Lower leg skin (tissue), 4 donors: ENCODE measurements around the gene LHFPL5. TPM values are rescaled to one million over a fixed set of nuclear protein-coding genes. Genes with fewer than 3 reads are reported as not detected.

ENCODE experiments used
- DNase-seq, 2 donors: peaks; one replicate each; pipeline ENCODE4 v3.0.0-alpha.2; 2019; ENCODE audit warnings: low spot score in 2 of 2
- H3K4me3 ChIP-seq: fragments of 200-600 bp; sonication (generic); 2 replicates; pipeline ENCODE4 v1.5.1; 2017; ENCODE audit warnings: mild to moderate bottlenecking, low read depth; ENCODE audit not compliant: poor library complexity, severe bottlenecking
- POLR2A ChIP-seq, 2 donors: fragments of 450-650 bp; IDR thresholded peaks; one replicate each; pipeline ENCODE4 v1.6.1; 2016 to 2017; ENCODE audit warnings: antibody characterized with exemption in 2 of 2, mild to moderate bottlenecking in 1 of 2, moderate library complexity in 1 of 2
- WGBS, 2 donors: methylation state at CpG; one replicate each; pipeline ENCODE4 v1.1.5; 2018; 5-methylcytosine and 5-hydroxymethylcytosine counted together
- intact Hi-C: fragments of 100-400 bp; cut with DNase I; formaldehyde crosslinking; loops from one replicate; pipeline ENCODE4 v1.15.0; 2023; ENCODE audit warnings: low total_unique reads
- total RNA-seq, 4 donors: library from RNA; depleted of rRNA; stranded (reverse); fragments of >200 nt; gene quantifications; one replicate each; pipeline ENCODE4 v1.1.0, GENCODE V29; 2016
- TF ChIP-seq, protein P1 (sequence below), 3 donors: fragments of 450-650 bp; IDR thresholded peaks; one replicate each; pipeline ENCODE4 v1.5.1; 2016; ENCODE audit warnings: antibody characterized with exemption in 3 of 3, mild to moderate bottlenecking in 3 of 3, moderate library complexity in 2 of 3

Gene LHFPL5
- total RNA-seq, 4 donors from 2014 or later, result not detected

- TF ChIP-seq, protein P1, sequence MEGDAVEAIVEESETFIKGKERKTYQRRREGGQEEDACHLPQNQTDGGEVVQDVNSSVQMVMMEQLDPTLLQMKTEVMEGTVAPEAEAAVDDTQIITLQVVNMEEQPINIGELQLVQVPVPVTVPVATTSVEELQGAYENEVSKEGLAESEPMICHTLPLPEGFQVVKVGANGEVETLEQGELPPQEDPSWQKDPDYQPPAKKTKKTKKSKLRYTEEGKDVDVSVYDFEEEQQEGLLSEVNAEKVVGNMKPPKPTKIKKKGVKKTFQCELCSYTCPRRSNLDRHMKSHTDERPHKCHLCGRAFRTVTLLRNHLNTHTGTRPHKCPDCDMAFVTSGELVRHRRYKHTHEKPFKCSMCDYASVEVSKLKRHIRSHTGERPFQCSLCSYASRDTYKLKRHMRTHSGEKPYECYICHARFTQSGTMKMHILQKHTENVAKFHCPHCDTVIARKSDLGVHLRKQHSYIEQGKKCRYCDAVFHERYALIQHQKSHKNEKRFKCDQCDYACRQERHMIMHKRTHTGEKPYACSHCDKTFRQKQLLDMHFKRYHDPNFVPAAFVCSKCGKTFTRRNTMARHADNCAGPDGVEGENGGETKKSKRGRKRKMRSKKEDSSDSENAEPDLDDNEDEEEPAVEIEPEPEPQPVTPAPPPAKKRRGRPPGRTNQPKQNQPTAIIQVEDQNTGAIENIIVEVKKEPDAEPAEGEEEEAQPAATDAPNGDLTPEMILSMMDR (IDR thresholded peaks at IDR 0.05), result no peak
- TF ChIP-seq POLR2A (IDR thresholded peaks at IDR 0.05), result no peak
- intact Hi-C loops, result no loop called here
- H3K4me3 ChIP-seq, result no peak overlapping the region
- 83 to 89% methylated on average over 4 of the region's 4 CpGs for WGBS, 2 donors
- DNase-seq, result no peak
Measured at GRCh38 chr6:35859367-35859766, 54.2 kb downstream of the LHFPL5 start.

Other genes starting within 250 kb of the LHFPL5 start
- 100 to 1,000 TPM; 166 to 278 (median 238) TPM for gene FKBP5, start 116.4 kb upstream of the LHFPL5 start, total RNA-seq
- under 1 TPM in 1 of 4 donors, not detected in 3; 0.52 TPM for gene ARMC12, start 68.3 kb upstream of the LHFPL5 start, total RNA-seq
- gene CLPSL2, start 28.8 kb upstream of the LHFPL5 start, total RNA-seq, result not detected
- gene CLPSL1, start 24.3 kb upstream of the LHFPL5 start, total RNA-seq, result not detected
- 1 to 10 TPM in 1 of 4 donors, not detected in 3; 1.0 TPM for gene CLPS, start 8.0 kb upstream of the LHFPL5 start, total RNA-seq
- gene SRPK1, start 115.7 kb downstream of the LHFPL5 start, total RNA-seq, result 100 to 1,000 TPM in 3 of 4 donors, 10 to 100 TPM in 1; 98.3 to 145 (median 111) TPM
- gene SLC26A8, start 219.3 kb downstream of the LHFPL5 start, total RNA-seq, result not detected
- gene MAPK14, start 222.5 kb downstream of the LHFPL5 start, total RNA-seq, result 100 to 1,000 TPM in 1 of 4 donors, 10 to 100 TPM in 3; 63.0 to 153 (median 77.7) TPM